MG63 (cell line): ENCODE measurements around the gene CYP2W1. TPM values are rescaled to one million over a fixed set of nuclear protein-coding genes. Genes with fewer than 3 reads are reported as not detected.

Experiments used
- DNase-seq: peaks from one replicate; pipeline ENCODE4 v3.0.0-alpha.2; 2020
- H3K27me3 ChIP-seq: fragments of 250-450 bp; sonication (Bioruptor Pico); 2 replicates; pipeline ENCODE4 v1.5.1; 2020; ENCODE audit warnings: mild to moderate bottlenecking, moderate library complexity
- H3K36me3 ChIP-seq: fragments of 250-450 bp; sonication (Bioruptor Pico); 2 replicates; pipeline ENCODE4 v1.5.1; 2020; ENCODE audit warnings: mild to moderate bottlenecking, moderate library complexity
- H3K4me3 ChIP-seq: fragments of 250-450 bp; sonication (Bioruptor Pico); 2 replicates; pipeline ENCODE4 v1.5.1; 2020; ENCODE audit warnings: mild to moderate bottlenecking, moderate library complexity
- H3K9me3 ChIP-seq: fragments of 250-450 bp; sonication (Bioruptor Pico); 2 replicates; pipeline ENCODE4 v1.5.1; 2020; ENCODE audit warnings: mild to moderate bottlenecking, moderate library complexity
- total RNA-seq: library from RNA; depleted of rRNA; stranded (reverse); fragments of >200 nt; shearing (Covaris generic); gene quantifications from 2 replicates; pipeline ENCODE4 v1.2.3, GENCODE V29; 2014; ENCODE audit warnings: low replicate concordance

The CYP2W1 gene
- total RNA-seq, 1 experiment from 2014 or later, result not detected

- Histone ChIP-seq H3K9me3 (no peaks in the 10 kb centered on the region), H3K4me3 (no peak overlapping the region), H3K27me3 (no peaks in the 10 kb centered on the region), H3K36me3 (no peaks in the 10 kb centered on the region)
- DNase-seq, result no peak
Observed at GRCh38 chr7:986766-987751, 4.1 kb downstream of the CYP2W1 start.

GRCh38 chr7:987909-988308 is 4.9 kb downstream of the CYP2W1 start:
- no peaks in the 10 kb centered on the region for H3K9me3 ChIP-seq
- DNase-seq, result no peak
- H3K27me3 ChIP-seq, result no peaks in the 10 kb centered on the region
- H3K4me3 ChIP-seq, result no peak overlapping the region
- no peaks in the 10 kb centered on the region for H3K36me3 ChIP-seq

- no peak for DNase-seq
- H3K27me3 ChIP-seq, result no peaks in the 10 kb centered on the region
- no peaks in the 10 kb centered on the region for H3K36me3 ChIP-seq
- H3K4me3 ChIP-seq, result no peak overlapping the region
- no peaks in the 10 kb centered on the region for H3K9me3 ChIP-seq
Observed at GRCh38 chr7:988426-988911, 5.5 kb downstream of the CYP2W1 start.

GRCh38 chr7:988963-989529 is 6.1 kb downstream of the CYP2W1 start:
- no peaks in the 10 kb centered on the region for H3K36me3 ChIP-seq
- H3K9me3 ChIP-seq, result no peaks in the 10 kb centered on the region
- H3K27me3 ChIP-seq, result no peaks in the 10 kb centered on the region
- DNase-seq, result no peak
- no peak overlapping the region for H3K4me3 ChIP-seq

- Histone ChIP-seq H3K27me3 (no peaks in the 10 kb centered on the region), H3K4me3 (no peak overlapping the region), H3K9me3 (no peaks in the 10 kb centered on the region), H3K36me3 (no peaks in the 10 kb centered on the region)
- DNase-seq, result no peak
Observed at GRCh38 chr7:990352-990932, 7.5 kb downstream of the CYP2W1 start.

GRCh38 chr7:990933-991728 is 8.2 kb downstream of the CYP2W1 start:
- Histone ChIP-seq H3K4me3 (no peak overlapping the region), H3K9me3 (no peaks in the 10 kb centered on the region), H3K27me3 (no peaks in the 10 kb centered on the region), H3K36me3 (no peaks in the 10 kb centered on the region)
- no peak for DNase-seq

- Histone ChIP-seq H3K36me3 (no peaks in the 10 kb centered on the region; the same call in 1 of the 2 replicates), H3K4me3 (no peak overlapping the region), H3K27me3 (no peaks in the 10 kb centered on the region), H3K9me3 (no peaks in the 10 kb centered on the region)
- DNase-seq, result no peak
Observed at GRCh38 chr7:991729-992656, 9.0 kb downstream of the CYP2W1 start.

- DNase-seq, result peak; percentile 95
- Histone ChIP-seq H3K4me3 (no peak overlapping the region), H3K9me3 (no peaks in the 10 kb centered on the region), H3K36me3 (no peaks in the 10 kb centered on the region; the same call in 1 of the 2 replicates), H3K27me3 (no peaks in the 10 kb centered on the region)
Observed at GRCh38 chr7:992709-993607, 10.0 kb downstream of the CYP2W1 start.

- DNase-seq, result no peak
- H3K36me3 ChIP-seq, result no peaks in the 10 kb centered on the region; the same call in 1 of the 2 replicates
- no peaks in the 10 kb centered on the region for H3K9me3 ChIP-seq
- H3K4me3 ChIP-seq, result no peak overlapping the region
- no peaks in the 10 kb centered on the region for H3K27me3 ChIP-seq
Observed at GRCh38 chr7:994592-995308, 11.8 kb downstream of the CYP2W1 start.

GRCh38 chr7:995571-995970 is 12.6 kb downstream of the CYP2W1 start:
- H3K9me3 ChIP-seq, result no peaks in the 10 kb centered on the region
- no peaks in the 10 kb centered on the region for H3K27me3 ChIP-seq
- DNase-seq, result no peak
- H3K36me3 ChIP-seq, result no peaks in the 10 kb centered on the region; the same call in 1 of the 2 replicates
- H3K4me3 ChIP-seq, result no peak overlapping the region

GRCh38 chr7:996079-996872 is 13.3 kb downstream of the CYP2W1 start:
- no peak overlapping the region for H3K4me3 ChIP-seq
- no peaks in the 10 kb centered on the region for H3K9me3 ChIP-seq
- no peaks in the 10 kb centered on the region for H3K27me3 ChIP-seq
- no peak for DNase-seq
- no peaks in the 10 kb centered on the region; the same call in 1 of the 2 replicates for H3K36me3 ChIP-seq

GRCh38 chr7:997404-998395 is 14.7 kb downstream of the CYP2W1 start:
- Histone ChIP-seq H3K4me3 (no peak overlapping the region), H3K27me3 (no peaks in the 10 kb centered on the region), H3K9me3 (no peaks in the 10 kb centered on the region), H3K36me3 (no peaks in the 10 kb centered on the region; the same call in 1 of the 2 replicates)
- no peak for DNase-seq
